ENCODE data around the gene OSBP2. TPM values are rescaled to one million over a fixed set of nuclear protein-coding genes. Genes with fewer than 3 reads are reported as not detected.

OSBP2 gene
- total RNA-seq, 1 donor from 2014 or later: 0.53 TPM

GRCh38 chr22:30891781-30892180 is 197.1 kb downstream of the OSBP2 start:
- no peaks in the 10 kb centered on the region for H3K27me3 ChIP-seq
- peaks cover 4 to 5% of the 10 kb centered on the region in 2 donors for H3K36me3 ChIP-seq
- intact Hi-C loops (cut with DNase I): no loop called here
- H3K27ac ChIP-seq: no peak overlapping the region
- peak in 1 of 2 donors; percentile 41 for DNase-seq (ENCODE audit: low spot score in 2 of 2)
- H3K4me1 ChIP-seq: no peaks in the 10 kb centered on the region
- no peak overlapping the region for H3K4me3 ChIP-seq
- no peak for TF ChIP-seq CTCF (IDR thresholded peaks at IDR 0.05)
- H3K9me3 ChIP-seq: no peaks in the 10 kb centered on the region

DNA sequence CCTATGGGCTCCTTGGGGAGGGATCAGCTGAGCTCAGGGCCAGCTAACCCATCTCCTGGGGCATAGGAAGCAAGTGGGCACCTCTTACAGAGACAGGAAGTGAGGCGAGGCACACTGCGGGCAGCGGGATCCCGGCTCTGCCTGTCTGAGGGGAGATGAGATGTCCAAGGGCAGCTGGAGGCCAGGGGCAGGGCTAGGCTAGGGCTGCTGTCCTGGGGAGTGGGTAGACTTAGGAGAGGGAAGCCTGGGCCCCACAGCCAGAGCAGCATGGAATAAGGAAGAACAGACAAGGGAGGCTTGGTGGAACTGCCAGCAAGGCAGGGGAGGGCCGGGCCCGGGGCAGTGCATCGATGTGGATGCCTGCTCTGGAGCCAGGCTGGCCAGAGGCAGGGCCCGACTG is 197.6 kb downstream of the OSBP2 start:
- no peaks in the 10 kb centered on the region for H3K9me3 ChIP-seq
- H3K36me3 ChIP-seq: peaks cover 4 to 5% of the 10 kb centered on the region in 2 donors
- no peaks in the 10 kb centered on the region for H3K4me1 ChIP-seq
- no peaks in the 10 kb centered on the region for H3K27me3 ChIP-seq
- H3K4me3 ChIP-seq: no peak overlapping the region
- H3K27ac ChIP-seq: no peak overlapping the region
- intact Hi-C loops (cut with DNase I): no loop called here
- TF ChIP-seq CTCF (IDR thresholded peaks at IDR 0.05): no peak
- no peak for DNase-seq (ENCODE audit: low spot score in 2 of 2)

DNA sequence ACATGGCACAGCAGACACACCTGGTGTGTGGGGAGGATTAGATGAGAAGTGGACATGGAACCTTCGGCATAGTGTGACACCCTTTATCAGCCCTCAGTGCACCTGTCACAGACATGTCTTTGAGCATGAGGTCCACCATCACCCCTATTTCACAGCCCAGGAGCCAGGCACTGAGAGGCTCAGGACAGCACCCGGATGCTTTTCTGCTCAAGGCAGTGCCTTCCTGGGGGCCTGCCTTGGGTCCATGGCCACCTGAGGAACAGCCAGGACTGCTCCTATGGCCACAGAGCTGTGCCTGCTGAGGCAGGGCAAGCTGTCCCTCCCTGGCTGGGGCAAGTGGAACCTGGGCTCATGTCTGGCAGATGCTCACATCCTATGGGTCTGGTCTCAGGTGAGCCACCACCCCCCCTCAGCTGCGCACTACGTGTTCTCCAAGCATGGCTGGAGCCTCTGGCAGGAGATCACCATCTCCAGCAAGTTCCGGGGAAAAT is 198.1 kb downstream of the OSBP2 start:
- Histone ChIP-seq H3K4me1 (no peaks in the 10 kb centered on the region), H3K27me3 (no peaks in the 10 kb centered on the region), H3K4me3 (no peak overlapping the region), H3K36me3 (peaks cover 4 to 5% of the 10 kb centered on the region in 2 donors), H3K27ac (no peak overlapping the region), H3K9me3 (no peaks in the 10 kb centered on the region)
- no peak for TF ChIP-seq CTCF (IDR thresholded peaks at IDR 0.05)
- peak in 1 of 2 donors; percentile 56 for DNase-seq (ENCODE audit: low spot score in 2 of 2)
- intact Hi-C loops (cut with DNase I): no loop called here

DNA sequence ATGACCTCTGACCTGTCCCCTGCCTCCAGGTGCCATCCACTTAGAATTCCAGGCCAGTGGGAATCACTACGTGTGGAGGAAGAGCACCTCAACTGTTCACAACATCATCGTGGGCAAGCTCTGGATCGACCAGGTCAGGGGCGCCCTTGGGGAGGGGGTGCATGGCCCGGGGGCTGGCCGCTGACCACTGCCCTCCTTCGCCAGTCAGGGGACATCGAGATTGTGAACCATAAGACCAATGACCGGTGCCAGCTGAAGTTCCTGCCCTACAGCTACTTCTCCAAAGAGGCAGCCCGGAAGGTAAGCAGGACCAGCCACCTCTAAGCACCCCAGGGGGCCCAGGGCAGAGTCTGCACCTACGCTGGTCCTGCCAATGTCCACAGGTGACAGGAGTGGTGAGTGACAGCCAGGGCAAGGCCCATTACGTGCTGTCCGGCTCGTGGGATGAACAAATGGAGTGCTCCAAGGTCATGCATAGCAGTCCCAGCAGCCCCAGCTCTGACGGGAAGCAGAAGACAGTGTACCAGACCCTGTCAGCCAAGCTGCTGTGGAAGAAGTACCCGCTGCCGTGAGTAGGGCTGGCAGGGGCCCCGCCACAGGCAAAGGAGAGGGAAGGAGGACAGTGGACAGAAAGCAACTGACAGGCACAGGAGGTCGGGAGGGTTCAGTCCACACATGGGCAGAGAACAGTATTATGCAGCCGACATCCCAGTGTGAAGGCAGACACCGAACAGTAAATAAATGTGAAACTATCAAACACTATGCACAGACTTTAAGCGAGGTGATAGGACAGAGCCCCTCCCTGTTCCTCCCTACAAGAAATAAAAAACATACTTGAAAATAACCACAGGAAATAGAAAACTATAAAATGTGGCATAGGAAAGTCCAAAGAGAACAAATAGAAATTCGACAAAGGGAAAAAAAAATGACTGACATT is 199.0 kb downstream of the OSBP2 start:
- Histone ChIP-seq H3K4me1 (no peaks in the 10 kb centered on the region), H3K36me3 (peaks cover 0 to 5% of the 10 kb centered on the region in 2 donors), H3K27ac (no peak overlapping the region), H3K4me3 (no peak overlapping the region), H3K27me3 (no peaks in the 10 kb centered on the region), H3K9me3 (peaks cover 0 to 6% of the 10 kb centered on the region in 2 donors)
- intact Hi-C loops (cut with DNase I): no loop called here
- DNase-seq (ENCODE audit: low spot score in 2 of 2): peak in 1 of 2 donors; percentile 58
- TF ChIP-seq CTCF (IDR thresholded peaks at IDR 0.05): no peak

DNA sequence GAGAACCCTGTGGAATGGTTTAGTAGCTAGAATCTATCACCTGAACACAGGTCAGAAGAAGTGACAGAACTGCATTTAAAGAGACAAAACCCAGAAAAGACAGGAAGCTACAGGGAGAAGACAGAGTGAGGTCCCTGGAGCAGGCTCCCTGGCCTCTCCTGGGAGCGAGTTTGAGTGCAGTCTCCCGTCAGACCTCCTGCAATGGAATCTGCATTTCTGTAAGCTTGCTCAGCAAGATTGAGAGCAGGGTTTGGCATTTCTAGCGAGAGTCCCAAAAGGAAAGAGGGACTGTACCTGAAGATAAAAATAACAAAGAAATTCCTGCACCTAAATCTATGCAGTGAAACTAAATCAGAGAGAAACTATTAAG is 199.7 kb downstream of the OSBP2 start:
- Histone ChIP-seq H3K9me3 (peaks cover 4 to 13% of the 10 kb centered on the region in 2 donors), H3K4me3 (no peak overlapping the region), H3K27me3 (no peaks in the 10 kb centered on the region), H3K4me1 (no peaks in the 10 kb centered on the region), H3K36me3 (peaks cover 2 to 4% of the 10 kb centered on the region in 2 donors), H3K27ac (no peak overlapping the region)
- DNase-seq (ENCODE audit: low spot score in 2 of 2): no peak
- intact Hi-C loops (cut with DNase I): no loop called here
- TF ChIP-seq CTCF (IDR thresholded peaks at IDR 0.05): no peak
